NCI-H2227 treated with DMSO at 0.1 percent for 48 hours (cell line): ENCODE measurements around the gene TXN2.
"Not testable (repeated sequence)": the region's sequence is repeated elsewhere in the genome, so short reads cannot be mapped to it uniquely, and the experiment has no call there.

Source experiments
- DNase-seq: peaks from one replicate; lab custom pipeline; 2025; lab: John Stamatoyannopoulos, UW

The TXN2 gene

GRCh38 chr22:36455571-36456463 is 25.6 kb downstream of the TXN2 start:
- no peak for DNase-seq

DNA sequence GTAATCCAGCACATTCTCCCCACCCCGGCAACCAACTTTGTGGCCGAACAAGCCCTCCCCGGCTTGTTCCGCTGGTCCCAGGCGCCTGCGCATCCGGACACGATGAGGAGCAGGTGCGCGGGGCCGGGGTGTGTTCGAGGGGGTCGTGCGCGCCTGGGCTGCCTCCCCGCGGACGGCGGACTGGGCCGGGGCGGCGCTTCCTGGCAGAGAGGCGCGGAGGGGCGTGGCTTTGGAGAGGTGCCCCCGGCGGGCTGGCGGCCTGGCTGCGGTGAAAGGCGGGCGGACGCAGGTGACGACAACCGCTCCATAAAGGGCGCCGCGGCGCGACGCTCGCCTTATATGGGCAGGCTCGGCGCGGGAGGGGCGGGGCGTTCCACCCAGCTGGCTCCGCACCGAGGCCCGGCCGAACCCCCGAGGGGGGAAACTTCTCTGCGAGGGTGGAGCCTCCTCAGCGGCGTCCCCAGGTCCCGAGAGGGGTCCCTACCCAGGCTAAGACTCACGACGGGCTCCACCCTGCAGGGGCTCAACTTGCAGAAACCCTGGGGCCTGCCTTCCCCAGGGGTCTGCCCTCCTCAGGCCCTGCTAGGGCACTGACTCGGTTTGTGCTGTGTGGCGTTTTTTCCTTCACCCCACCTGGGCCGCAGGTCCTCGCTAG is 26.4 kb downstream of the TXN2 start:
- peak; percentile 90 for DNase-seq

- no peak for DNase-seq
Observed at GRCh38 chr22:36453855-36454378, 27.5 kb downstream of the TXN2 start.

GRCh38 chr22:36452978-36453607 is 28.3 kb downstream of the TXN2 start:
- not testable (repeated sequence) for DNase-seq

GRCh38 chr22:36452250-36452977 is 29.0 kb downstream of the TXN2 start:
- DNase-seq, result no peak

DNA sequence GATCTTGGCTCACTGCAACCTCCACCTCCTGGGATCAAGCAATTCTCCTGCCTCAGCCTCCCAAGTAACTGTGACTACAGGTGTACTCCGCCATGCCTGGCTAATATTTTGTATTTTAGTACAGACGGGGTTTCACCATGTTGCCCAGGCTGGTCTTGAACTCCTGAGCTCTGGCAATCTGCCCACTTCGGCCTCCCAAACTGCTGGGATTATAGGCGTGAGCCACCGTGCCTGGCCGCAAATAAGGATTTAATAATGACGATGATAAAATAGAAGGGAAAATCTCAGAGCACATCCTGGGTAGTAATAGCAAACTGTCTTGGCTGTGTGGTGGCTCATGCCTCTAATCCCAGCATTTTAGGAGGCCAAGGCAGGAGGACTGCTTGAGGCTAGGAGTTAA is 30.5 kb downstream of the TXN2 start:
- not testable (repeated sequence) for DNase-seq

DNA sequence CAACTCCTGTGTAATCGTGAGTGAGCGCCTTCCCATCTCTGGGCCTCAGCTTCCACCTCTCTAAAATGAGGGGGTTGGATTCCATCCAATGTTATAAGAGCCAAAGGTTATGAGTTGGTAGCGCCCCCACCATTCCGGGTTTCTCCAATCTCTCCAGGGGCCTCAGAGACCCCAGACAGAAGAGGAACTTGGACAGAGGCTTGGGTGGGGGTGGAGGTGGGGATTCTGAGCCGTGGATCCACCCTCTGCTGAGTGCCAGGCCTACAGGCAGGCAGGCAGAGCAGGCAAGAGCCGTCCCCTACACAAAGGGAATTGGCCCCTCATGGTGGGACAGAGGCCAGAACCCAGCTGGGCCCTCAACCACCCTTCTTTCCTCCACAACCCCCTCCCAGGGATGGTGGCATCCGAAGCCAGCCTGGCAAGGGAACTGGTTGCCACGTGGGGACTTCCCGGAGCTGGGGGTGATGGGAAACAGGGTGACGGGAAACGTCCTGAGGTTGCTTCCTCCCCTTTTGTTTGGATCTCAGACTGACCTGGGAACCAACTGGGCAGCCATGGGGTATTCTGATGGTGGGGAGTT is 31.8 kb downstream of the TXN2 start:
- DNase-seq, result no peak

- DNase-seq, result no peak
Observed at GRCh38 chr22:36447632-36448031, 33.8 kb downstream of the TXN2 start.

DNA sequence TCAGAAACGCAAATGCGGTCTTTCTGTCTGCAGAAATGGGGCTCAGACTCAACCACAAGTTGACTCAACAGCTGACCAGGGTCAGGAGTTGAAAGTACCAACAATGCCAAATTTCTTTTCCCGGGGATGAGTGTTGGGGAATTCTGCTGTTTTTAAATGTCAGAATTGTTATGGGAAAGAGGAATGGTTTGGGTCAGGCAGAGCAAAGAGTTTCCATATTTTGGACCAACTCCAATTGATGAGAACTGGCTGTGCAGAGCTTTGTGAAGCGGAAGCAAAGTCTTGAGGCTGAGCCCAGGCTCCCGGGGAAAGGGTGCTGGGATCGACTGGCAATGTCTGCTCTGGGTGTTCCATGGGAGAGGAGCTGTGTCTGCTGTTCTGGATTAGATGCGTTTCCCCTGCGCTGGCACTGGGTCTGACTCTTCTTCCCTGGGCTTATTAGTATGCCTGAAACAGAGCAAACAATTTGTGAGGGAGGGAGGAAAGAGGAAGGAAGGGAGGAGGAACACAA is 36.2 kb downstream of the TXN2 start:
- DNase-seq, result no peak

GRCh38 chr22:36443198-36443770 is 38.2 kb downstream of the TXN2 start:
- DNase-seq, result no peak

DNA sequence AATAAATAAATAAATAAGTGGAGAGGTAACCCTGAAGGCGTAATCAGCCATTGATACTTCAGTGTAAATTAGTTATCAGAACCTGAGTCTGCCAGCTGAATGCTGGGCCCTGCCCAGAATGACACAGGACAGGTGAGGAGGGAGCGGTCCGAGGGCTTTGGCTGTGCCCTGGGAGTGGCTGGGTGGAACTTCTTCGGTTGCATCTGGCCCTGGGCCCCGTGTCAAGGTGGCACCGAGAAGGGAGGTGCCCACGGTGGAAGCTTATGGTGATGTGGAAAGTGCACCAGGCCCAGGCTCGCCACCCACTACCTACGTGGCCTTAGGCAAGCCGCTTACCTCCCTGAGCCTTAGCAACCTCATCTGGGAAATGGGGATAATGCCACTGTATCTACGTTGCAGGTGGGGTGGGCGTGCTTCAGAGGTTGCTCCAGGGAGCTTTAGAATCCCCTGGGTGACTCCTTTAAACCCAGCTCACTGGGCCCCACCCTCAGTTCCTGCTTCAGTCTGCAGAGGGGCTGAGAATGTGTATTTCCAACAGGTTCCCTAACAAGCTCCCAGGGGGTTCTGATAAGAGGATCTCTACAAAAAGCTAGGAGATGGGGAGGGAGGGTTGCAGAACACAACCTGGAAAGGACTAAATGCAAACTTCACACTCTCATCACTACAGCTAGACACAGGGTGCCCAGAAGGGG is 38.8 kb downstream of the TXN2 start:
- DNase-seq, result no peak

- no peak for DNase-seq
Observed at GRCh38 chr22:36440429-36441002, 40.9 kb downstream of the TXN2 start.

- no peak for DNase-seq
Observed at GRCh38 chr22:36439481-36440271, 41.8 kb downstream of the TXN2 start.

GRCh38 chr22:36435516-36436415 is 45.7 kb downstream of the TXN2 start:
- DNase-seq, result no peak

GRCh38 chr22:36433318-36434231 is 47.9 kb downstream of the TXN2 start:
- no peak for DNase-seq

DNA sequence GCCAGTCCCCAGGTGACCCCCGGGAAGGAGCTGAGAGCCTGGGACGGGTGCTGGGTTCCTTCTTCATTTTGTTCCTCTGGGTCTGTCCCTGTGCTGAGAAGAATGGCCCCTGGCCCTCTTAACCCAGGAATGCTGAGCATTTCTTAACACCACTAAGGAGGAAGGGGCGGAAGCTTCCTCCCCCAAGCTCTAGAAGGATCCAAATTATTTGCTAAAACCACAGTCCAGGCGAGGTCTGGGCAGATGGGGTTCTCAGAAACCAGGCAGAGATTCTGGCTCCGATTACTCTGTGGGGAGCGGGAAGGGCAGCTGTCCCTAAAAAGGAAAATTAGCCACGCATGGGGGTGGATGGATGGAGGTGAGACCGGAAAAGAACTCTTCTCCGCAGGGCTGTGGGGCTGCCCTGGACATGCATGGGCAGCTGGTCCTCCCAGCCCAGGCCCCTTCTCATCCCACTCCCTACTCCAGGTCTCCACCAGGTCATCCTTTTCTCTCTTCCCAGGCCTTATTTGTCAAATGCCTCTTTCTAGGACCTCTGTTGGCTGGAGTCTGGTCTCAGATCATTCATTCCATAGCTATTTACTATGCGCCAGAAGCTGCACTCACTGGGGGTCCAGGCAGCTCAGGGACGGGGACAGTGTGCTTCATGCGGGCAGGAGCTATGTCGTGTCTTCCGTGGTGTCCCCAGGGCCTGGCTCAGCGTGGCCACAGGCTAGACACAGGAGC is 48.7 kb downstream of the TXN2 start:
- no peak for DNase-seq
